ENCODE data around the gene PCYT2. TPM values are rescaled to one million over a fixed set of nuclear protein-coding genes. Genes with fewer than 3 reads are reported as not detected.

Gene PCYT2
- total and polyA plus RNA-seq, 2 donors (not counting 3 experiments of a cell fraction or from before 2014, with no cell fraction given): 52.0 to 57.1 TPM

DNA sequence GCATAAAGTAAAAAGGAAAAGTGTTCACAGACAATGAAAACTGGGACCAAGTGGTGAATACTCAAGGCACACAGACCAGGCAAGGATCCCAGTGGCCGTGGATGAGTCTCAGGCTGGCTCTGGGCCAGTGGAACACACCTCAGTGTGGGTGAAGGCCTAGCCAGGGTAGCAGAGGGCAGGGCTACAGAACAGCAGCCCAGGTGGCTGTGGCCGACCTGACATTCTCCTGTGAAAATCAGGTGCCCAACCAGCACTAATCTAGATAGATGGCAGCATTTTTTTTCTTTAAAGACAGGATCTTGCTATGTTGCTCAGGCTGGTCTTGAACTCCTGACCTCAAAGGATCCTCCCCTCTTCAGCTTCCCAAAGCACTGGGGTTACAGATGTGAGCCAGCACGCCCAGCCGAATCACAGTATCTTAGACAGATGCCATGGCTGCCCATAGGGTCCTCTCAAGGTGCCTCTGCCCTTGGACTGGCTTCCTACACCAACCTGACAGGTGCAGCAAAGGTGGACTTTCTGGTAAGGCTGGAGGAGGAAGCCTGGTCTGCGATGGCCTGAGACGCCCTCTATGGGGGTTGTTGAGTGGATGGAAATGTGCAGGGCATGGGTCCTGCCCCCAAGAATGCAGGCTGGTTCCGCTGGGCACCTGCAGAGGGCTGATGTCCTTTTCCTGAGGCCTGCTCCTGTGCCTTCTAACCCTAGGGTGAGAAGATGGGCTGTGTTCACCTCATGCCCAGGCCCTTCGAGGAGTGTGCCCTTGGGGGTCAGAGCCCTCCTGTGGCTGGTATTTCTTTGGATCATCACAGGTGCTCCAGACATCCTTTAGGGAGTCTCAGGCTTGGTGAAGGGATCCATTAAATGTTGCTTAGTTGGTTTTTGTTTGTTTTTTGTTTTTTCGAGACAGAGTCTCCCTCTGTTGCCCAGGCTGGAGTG, 47.1 kb downstream of the PCYT2 start:
- H3K4me3 ChIP-seq (replicated peaks in 1 of 3; ENCODE audit: insufficient read depth in 1 of 3, low read depth in 1 of 3, low read length in 3 of 3): no peak overlapping the region
- H4K20me1 ChIP-seq (replicated peaks; ENCODE audit: control insufficient read depth, extremely low read depth, insufficient read depth, low read length): no peaks in the 10 kb centered on the region
- H3K4me2 ChIP-seq (ENCODE audit: insufficient read depth, low read length): no peak overlapping the region
- H3K36me3 ChIP-seq (ENCODE audit: control insufficient read depth in 2 of 2, extremely low read depth in 1 of 2, insufficient read depth in 2 of 2, low read length in 2 of 2): peaks cover 6 to 16% of the 10 kb centered on the region in 2 experiments
- dilution Hi-C loops (cut with MboI; ENCODE audit: extremely low pct_ligation_motif_present, low sequenced_read_pairs) (no loop called here), intact Hi-C loops (cut with micrococcal nuclease) (no loop called here)
- CTCF ChIA-PET: no interaction called here
- POLR2A ChIA-PET: no interaction called here
- H3K27me3 ChIP-seq (ENCODE audit: control insufficient read depth in 2 of 2, insufficient read depth in 2 of 2, low read length in 2 of 2): no peaks in the 10 kb centered on the region
- peaks cover 8% of the 10 kb centered on the region for H3K4me1 ChIP-seq (ENCODE audit: control insufficient read depth, extremely low read depth, insufficient read depth, low read length)
- DNase-seq (ENCODE audit: low read depth, low spot score) (no peak), FAIRE-seq (no peak)
- BruUV-seq (replicated peaks): no TSS peak
- H3K27ac ChIP-seq (ENCODE audit: insufficient read depth, low read depth, low read length): no peak overlapping the region
- H3K79me2 ChIP-seq (ENCODE audit: control insufficient read depth, insufficient read depth, low read length): peaks cover 20% of the 10 kb centered on the region
- no peak for TF ChIP-seq GATA2 (IDR thresholded peaks at IDR 0.05; ENCODE audit: insufficient read depth, insufficient read length, low read depth, low read length)
- TF ChIP-seq JUN (IDR thresholded peaks at IDR 0.05; ENCODE audit: borderline replicate concordance, insufficient read depth, insufficient read length, low read depth): no peak
- H3K9me3 ChIP-seq (replicated peaks; ENCODE audit: control insufficient read depth, insufficient read depth, low read length): no peaks in the 10 kb centered on the region
- no peak overlapping the region for H2AFZ ChIP-seq (ENCODE audit: low read depth, low read length)
- H3K9ac ChIP-seq (replicated peaks; ENCODE audit: extremely low read depth, insufficient read depth, low read length): no peak overlapping the region
- H3K9me1 ChIP-seq (replicated peaks; ENCODE audit: control insufficient read depth, extremely low read depth, insufficient read depth, low read length): no peaks in the 10 kb centered on the region

DNA sequence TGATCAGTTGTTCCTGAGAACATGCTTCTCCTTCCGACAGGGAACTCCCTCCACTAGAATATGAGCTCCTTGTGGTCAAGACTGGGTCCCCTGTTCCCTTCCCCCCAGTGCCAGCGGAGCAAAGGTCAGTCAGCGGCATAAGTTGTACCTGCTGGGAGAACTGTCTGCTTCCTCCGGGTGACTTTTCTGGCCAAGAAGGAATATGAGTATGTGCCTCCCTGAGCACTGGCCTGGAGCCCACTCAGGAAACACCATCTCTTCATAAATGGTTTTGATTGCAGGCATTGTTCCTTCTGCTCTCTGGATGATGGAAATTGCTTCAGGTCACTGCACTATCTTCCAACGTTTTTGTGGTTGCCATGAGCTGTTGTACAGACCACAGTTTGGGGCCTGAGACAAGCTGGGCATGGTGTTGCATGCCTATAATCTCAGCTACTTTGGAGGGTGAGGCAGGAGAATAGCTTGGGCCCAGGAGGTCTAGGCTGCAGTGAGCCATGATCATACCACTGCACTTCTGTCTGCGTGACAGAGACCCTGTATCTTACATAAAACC, 48.0 kb downstream of the PCYT2 start:
- TF ChIP-seq GATA2 (IDR thresholded peaks at IDR 0.05; ENCODE audit: insufficient read depth, insufficient read length, low read depth, low read length): no peak
- no peak for TF ChIP-seq POLR2A (IDR thresholded peaks at IDR 0.05; ENCODE audit: low read depth, low read length)
- TF ChIP-seq, protein P1, sequence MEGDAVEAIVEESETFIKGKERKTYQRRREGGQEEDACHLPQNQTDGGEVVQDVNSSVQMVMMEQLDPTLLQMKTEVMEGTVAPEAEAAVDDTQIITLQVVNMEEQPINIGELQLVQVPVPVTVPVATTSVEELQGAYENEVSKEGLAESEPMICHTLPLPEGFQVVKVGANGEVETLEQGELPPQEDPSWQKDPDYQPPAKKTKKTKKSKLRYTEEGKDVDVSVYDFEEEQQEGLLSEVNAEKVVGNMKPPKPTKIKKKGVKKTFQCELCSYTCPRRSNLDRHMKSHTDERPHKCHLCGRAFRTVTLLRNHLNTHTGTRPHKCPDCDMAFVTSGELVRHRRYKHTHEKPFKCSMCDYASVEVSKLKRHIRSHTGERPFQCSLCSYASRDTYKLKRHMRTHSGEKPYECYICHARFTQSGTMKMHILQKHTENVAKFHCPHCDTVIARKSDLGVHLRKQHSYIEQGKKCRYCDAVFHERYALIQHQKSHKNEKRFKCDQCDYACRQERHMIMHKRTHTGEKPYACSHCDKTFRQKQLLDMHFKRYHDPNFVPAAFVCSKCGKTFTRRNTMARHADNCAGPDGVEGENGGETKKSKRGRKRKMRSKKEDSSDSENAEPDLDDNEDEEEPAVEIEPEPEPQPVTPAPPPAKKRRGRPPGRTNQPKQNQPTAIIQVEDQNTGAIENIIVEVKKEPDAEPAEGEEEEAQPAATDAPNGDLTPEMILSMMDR (IDR thresholded peaks at IDR 0.05; ENCODE audit: extremely low read depth in 1 of 2, insufficient read depth in 1 of 2, low read depth in 1 of 2, low read length in 2 of 2): no peak
- TF ChIP-seq POLR2AphosphoS5 (IDR thresholded peaks at IDR 0.05; ENCODE audit: insufficient read depth, low read depth, low read length): no peak
- no peak for TF ChIP-seq EZH2 (IDR thresholded peaks at IDR 0.05; ENCODE audit: borderline replicate concordance, low read depth, low read length, severe bottlenecking)
- TF ChIP-seq JUN (IDR thresholded peaks at IDR 0.05; ENCODE audit: borderline replicate concordance, insufficient read depth, insufficient read length, low read depth): no peak
- no peak for TF ChIP-seq MYC (IDR thresholded peaks at IDR 0.05; ENCODE audit: low read depth, low read length)
- TF ChIP-seq, protein P2, sequence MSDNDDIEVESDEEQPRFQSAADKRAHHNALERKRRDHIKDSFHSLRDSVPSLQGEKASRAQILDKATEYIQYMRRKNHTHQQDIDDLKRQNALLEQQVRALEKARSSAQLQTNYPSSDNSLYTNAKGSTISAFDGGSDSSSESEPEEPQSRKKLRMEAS (IDR thresholded peaks at IDR 0.05; ENCODE audit: insufficient read depth, insufficient read length): no peak
- no peak for TF ChIP-seq FOS (IDR thresholded peaks at IDR 0.05; ENCODE audit: borderline replicate concordance, insufficient read depth, low read length)
- intact Hi-C loops (cut with micrococcal nuclease) (no loop called here), dilution Hi-C loops (cut with MboI; ENCODE audit: extremely low pct_ligation_motif_present, low sequenced_read_pairs) (no loop called here)
- BruUV-seq (replicated peaks): no TSS peak
- no peak overlapping the region for H3K9ac ChIP-seq (replicated peaks; ENCODE audit: extremely low read depth, insufficient read depth, low read length)
- no peaks in the 10 kb centered on the region for H4K20me1 ChIP-seq (replicated peaks; ENCODE audit: control insufficient read depth, extremely low read depth, insufficient read depth, low read length)
- FAIRE-seq (peak; percentile 55), DNase-seq (ENCODE audit: low read depth, low spot score) (no peak)
- peaks cover 14% of the 10 kb centered on the region for H3K4me1 ChIP-seq (ENCODE audit: control insufficient read depth, extremely low read depth, insufficient read depth, low read length)
- H3K9me1 ChIP-seq (replicated peaks; ENCODE audit: control insufficient read depth, extremely low read depth, insufficient read depth, low read length): no peaks in the 10 kb centered on the region
- peaks cover 25% of the 10 kb centered on the region for H3K79me2 ChIP-seq (ENCODE audit: control insufficient read depth, insufficient read depth, low read length)
- peaks cover 3 to 16% of the 10 kb centered on the region in 2 experiments for H3K36me3 ChIP-seq (ENCODE audit: control insufficient read depth in 2 of 2, extremely low read depth in 1 of 2, insufficient read depth in 2 of 2, low read length in 2 of 2)
- no peak overlapping the region for H3K4me2 ChIP-seq (ENCODE audit: insufficient read depth, low read length)
- H3K4me3 ChIP-seq (replicated peaks in 1 of 3; ENCODE audit: insufficient read depth in 1 of 3, low read depth in 1 of 3, low read length in 3 of 3): no peak overlapping the region
- H3K9me3 ChIP-seq (replicated peaks; ENCODE audit: control insufficient read depth, insufficient read depth, low read length): no peaks in the 10 kb centered on the region
- no peaks in the 10 kb centered on the region for H3K27me3 ChIP-seq (ENCODE audit: control insufficient read depth in 2 of 2, insufficient read depth in 2 of 2, low read length in 2 of 2)
- H2AFZ ChIP-seq (ENCODE audit: low read depth, low read length): no peak overlapping the region
- H3K27ac ChIP-seq (ENCODE audit: insufficient read depth, low read depth, low read length): no peak overlapping the region
- ChIA-PET CTCF (no interaction called here), POLR2A (no interaction called here)

All from endothelial cell of umbilical vein (primary cell).